ENCODE measurements around the gene SPRR2F. TPM values are rescaled to one million over a fixed set of nuclear protein-coding genes. Genes with fewer than 3 reads are reported as not detected.

Gene SPRR2F
- polyA plus RNA-seq, 3 donors: not detected

GRCh38 chr1:153122831-153123421, 9.6 kb upstream of the SPRR2F start:
- no peaks in the 10 kb centered on the region for H3K4me1 ChIP-seq (ENCODE audit: control insufficient read depth in 1 of 2, insufficient read depth in 2 of 2, low read length in 2 of 2)
- 47% methylated on average over 3 of the region's 3 CpGs for WGBS (ENCODE audit: insufficient coverage)
- no peak overlapping the region for H3K27ac Mint-ChIP-seq
- H4K20me1 ChIP-seq (ENCODE audit: insufficient read depth, low read length): no peaks in the 10 kb centered on the region
- H3K9me3 ChIP-seq (replicated peaks in 1 of 2; ENCODE audit: control insufficient read depth in 1 of 2, insufficient read depth in 1 of 2, low read length in 2 of 2): peaks cover 3 to 8% of the 10 kb centered on the region in 2 donors
- H3K4me1 Mint-ChIP-seq: no peaks in the 10 kb centered on the region
- no peak for TF ChIP-seq CTCF (IDR thresholded peaks at IDR 0.05)
- no peak overlapping the region for H3K4me3 Mint-ChIP-seq
- H2AFZ ChIP-seq (ENCODE audit: insufficient read depth, low read depth, low read length, poor library complexity, severe bottlenecking): no peak overlapping the region
- DNase-seq: no peak
- H3K4me2 ChIP-seq (replicated peaks; ENCODE audit: extremely low read depth, low read length, poor library complexity, severe bottlenecking): no peak overlapping the region
- no peaks in the 10 kb centered on the region for H3K36me3 Mint-ChIP-seq
- intact Hi-C loops (cut with micrococcal nuclease): no loop called here
- no peak overlapping the region for H3K4me3 ChIP-seq (replicated peaks in 1 of 3; ENCODE audit: low read depth in 2 of 3, low read length in 3 of 3)
- no peaks in the 10 kb centered on the region for H3K79me2 ChIP-seq (ENCODE audit: insufficient read depth, low read length)
- H3K36me3 ChIP-seq (replicated peaks in 1 of 2; ENCODE audit: control insufficient read depth in 1 of 2, insufficient read depth in 2 of 2, low read length in 2 of 2): no peaks in the 10 kb centered on the region
- peaks cover 7 to 26% (median 9%) of the 10 kb centered on the region in 3 donors for H3K27me3 Mint-ChIP-seq (ENCODE audit: low read depth in 3 of 3)
- no peak overlapping the region for H3K9ac ChIP-seq (ENCODE audit: insufficient read depth, low read length, poor library complexity, severe bottlenecking)
- peaks cover 0 to 3% of the 10 kb centered on the region in 2 donors for H3K27me3 ChIP-seq (ENCODE audit: control insufficient read depth in 2 of 2, insufficient read depth in 2 of 2, low read length in 2 of 2)
- H3K27ac ChIP-seq (ENCODE audit: low read depth in 1 of 2, low read length in 2 of 2): no peak overlapping the region
- H3K9me3 Mint-ChIP-seq: peaks cover 0 to 10% (median 3%) of the 10 kb centered on the region in 7 donors

- DNase-seq: no peak
- no peaks in the 10 kb centered on the region for H3K4me1 Mint-ChIP-seq
- peaks cover 7 to 24% (median 8%) of the 10 kb centered on the region in 3 donors for H3K27me3 Mint-ChIP-seq (ENCODE audit: low read depth in 3 of 3)
- Histone ChIP-seq H4K20me1 (ENCODE audit: insufficient read depth, low read length) (no peaks in the 10 kb centered on the region), H3K4me3 (replicated peaks in 1 of 3; ENCODE audit: low read depth in 2 of 3, low read length in 3 of 3) (no peak overlapping the region), H3K4me2 (replicated peaks; ENCODE audit: extremely low read depth, low read length, poor library complexity, severe bottlenecking) (no peak overlapping the region), H3K4me1 (ENCODE audit: control insufficient read depth in 1 of 2, insufficient read depth in 2 of 2, low read length in 2 of 2) (no peaks in the 10 kb centered on the region), H3K36me3 (replicated peaks in 1 of 2; ENCODE audit: control insufficient read depth in 1 of 2, insufficient read depth in 2 of 2, low read length in 2 of 2) (no peaks in the 10 kb centered on the region), H2AFZ (ENCODE audit: insufficient read depth, low read depth, low read length, poor library complexity, severe bottlenecking) (no peak overlapping the region), H3K27me3 (ENCODE audit: control insufficient read depth in 2 of 2, insufficient read depth in 2 of 2, low read length in 2 of 2) (peaks cover 0 to 5% of the 10 kb centered on the region in 2 donors), H3K9me3 (replicated peaks in 1 of 2; ENCODE audit: control insufficient read depth in 1 of 2, insufficient read depth in 1 of 2, low read length in 2 of 2) (peaks cover 3 to 8% of the 10 kb centered on the region in 2 donors), H3K27ac (ENCODE audit: low read depth in 1 of 2, low read length in 2 of 2) (no peak overlapping the region), H3K79me2 (ENCODE audit: insufficient read depth, low read length) (no peaks in the 10 kb centered on the region), H3K9ac (ENCODE audit: insufficient read depth, low read length, poor library complexity, severe bottlenecking) (no peak overlapping the region)
- H3K27ac Mint-ChIP-seq: no peak overlapping the region
- no peaks in the 10 kb centered on the region for H3K36me3 Mint-ChIP-seq
- no peak for TF ChIP-seq CTCF (IDR thresholded peaks at IDR 0.05)
- H3K9me3 Mint-ChIP-seq: peaks cover 0 to 10% (median 3%) of the 10 kb centered on the region in 7 donors
- intact Hi-C loops (cut with micrococcal nuclease): no loop called here
- H3K4me3 Mint-ChIP-seq: no peak overlapping the region
These were observed 7.6 kb upstream of the SPRR2F start for GRCh38 chr1:153120945-153121344.

Data from CD14-positive monocyte (primary cell).